SK-N-SH (cell line): ENCODE measurements around the gene ERI3. TPM values are rescaled to one million over a fixed set of nuclear protein-coding genes. Genes with fewer than 3 reads are reported as not detected.

Experiments used
- CTCF ChIA-PET: fragments of 300-600, 350-600 bp; formaldehyde crosslinking; extraction: SDS; loops from one replicate; lab custom pipeline; 2021; lab: Yijun Ruan, JAX
- POLR2A ChIA-PET: fragments of 350-600 bp; sonication (Branson Sonifier 250); formaldehyde crosslinking; extraction: SDS; loops from one replicate; lab custom pipeline; 2020; ENCODE audit warnings: antibody characterized with exemption, inconsistent platforms; lab: Yijun Ruan, JAX
- DNase-seq: peaks from one replicate; pipeline ENCODE4 v3.0.0; 2012
- H2AFZ ChIP-seq: fragments of 200-600 bp; sonication (generic); 2 replicates; pipeline ENCODE4 v1.8.1; 2016; ENCODE audit warnings: antibody characterized with exemption, mild to moderate bottlenecking, low read depth
- H3F3A ChIP-seq: fragments of 200-600 bp; sonication (generic); replicated peaks from 2 replicates; pipeline ENCODE3; 2016; ENCODE audit warnings: antibody characterized with exemption, mild to moderate bottlenecking; ENCODE audit not compliant: insufficient read depth
- H3K27ac ChIP-seq, 2 experiments: fragments of 200-500 bp in 1 of 2; fragments of 200-600 bp in 1 of 2; sonication (Bioruptor generic) in 1 of 2; sonication (generic), shearing (Covaris generic) in 1 of 2; 2 replicates each; pipeline versions ENCODE4 v1.5.1 to v1.6.1; 2014 to 2016; ENCODE audit warnings: low read depth in 2 of 2, inconsistent platforms in 1 of 2, low read length in 1 of 2, mild to moderate bottlenecking in 1 of 2, mixed read lengths in 1 of 2
- H3K27me3 ChIP-seq: fragments of 200-600 bp; sonication (generic), shearing (Covaris generic); 2 replicates; pipeline ENCODE4 v1.6.1; 2016; ENCODE audit warnings: mixed run types; ENCODE audit not compliant: insufficient read depth
- H3K36me3 ChIP-seq, 2 experiments: fragments of 200-500 bp in 1 of 2; fragments of 200-600 bp in 1 of 2; sonication (Bioruptor generic) in 1 of 2; sonication (generic) in 1 of 2; replicated peaks in 1 of 2; 2 replicates each; pipeline versions ENCODE3 to v1.5.1; 2014 to 2016; ENCODE audit warnings: low read length in 1 of 2, mild to moderate bottlenecking in 1 of 2; ENCODE audit not compliant: insufficient read depth in 2 of 2, control insufficient read depth in 1 of 2
- H3K4me1 ChIP-seq, 2 experiments: fragments of 200-500 bp in 1 of 2; fragments of 200-600 bp in 1 of 2; sonication (Bioruptor generic) in 1 of 2; sonication (generic), shearing (Covaris generic) in 1 of 2; 2 replicates each; pipeline versions ENCODE4 v1.5.1 to v1.6.1; 2014 to 2016; ENCODE audit warnings: low read depth in 1 of 2, low read length in 1 of 2, mixed run types in 1 of 2; ENCODE audit not compliant: insufficient read depth in 2 of 2, control insufficient read depth in 1 of 2
- H3K4me2 ChIP-seq: fragments of 200-600 bp; sonication (generic), shearing (Covaris generic); 2 replicates; pipeline ENCODE4 v1.6.1; 2017; ENCODE audit warnings: mixed run types
- H3K4me3 ChIP-seq, 2 experiments: fragments of 200-500 bp in 1 of 2; fragments of 200-600 bp in 1 of 2; sonication (Bioruptor generic) in 1 of 2; sonication (generic), shearing (Covaris generic) in 1 of 2; 2 replicates each; pipeline versions ENCODE4 v1.5.1 to v1.8.1; 2014 to 2016; ENCODE audit warnings: low read depth in 2 of 2, inconsistent platforms in 1 of 2, low read length in 1 of 2, mild to moderate bottlenecking in 1 of 2, mixed read lengths in 1 of 2, moderate library complexity in 1 of 2
- H3K79me2 ChIP-seq: fragments of 200-600 bp; sonication (generic); 2 replicates; pipeline ENCODE4 v1.8.1; 2017; ENCODE audit warnings: mild to moderate bottlenecking; ENCODE audit not compliant: insufficient read depth
- H3K9ac ChIP-seq: fragments of 200-600 bp; sonication (generic); 2 replicates; pipeline ENCODE4 v1.6.1; 2017; ENCODE audit warnings: mixed run types
- H3K9me2 ChIP-seq: fragments of 200-600 bp; sonication (generic); 2 replicates; pipeline ENCODE4 v1.6.1; 2017; ENCODE audit warnings: mixed run types
- H3K9me3 ChIP-seq: fragments of 200-600 bp; sonication (generic); 2 replicates; pipeline ENCODE4 v1.6.1; 2017; ENCODE audit warnings: mixed run types, mild to moderate bottlenecking, moderate library complexity
- H4K20me1 ChIP-seq: fragments of 200-600 bp; sonication (generic); 2 replicates; pipeline ENCODE4 v1.6.1; 2017; ENCODE audit warnings: mild to moderate bottlenecking, mixed run types; ENCODE audit not compliant: insufficient read depth
- CHD2 ChIP-seq: fragments of 150-350 bp; IDR thresholded peaks from 2 replicates; pipeline ENCODE4 v1.6.1; 2018; ENCODE audit warnings: low read length; ENCODE audit not compliant: partially characterized antibody
- EP300 ChIP-seq, 2 experiments: IDR thresholded peaks; 2 replicates each; pipeline versions ENCODE4 v1.4.0 to v1.6.1; 2012; ENCODE audit warnings: borderline replicate concordance in 1 of 2, low read depth in 1 of 2, low read length in 1 of 2
- FOXJ3 ChIP-seq: sonication (generic); formaldehyde crosslinking; IDR thresholded peaks from 2 replicates; pipeline ENCODE4 v1.5.1; 2020; ENCODE audit warnings: mild to moderate bottlenecking, missing genetic modification reagents
- JUND ChIP-seq: IDR thresholded peaks from 2 replicates; pipeline ENCODE4 v1.4.0; 2012
- NRF1 ChIP-seq: IDR thresholded peaks from 2 replicates; pipeline ENCODE4 v1.6.1; 2012; ENCODE audit warnings: low read depth, mild to moderate bottlenecking, low read length
- RAD21 ChIP-seq: IDR thresholded peaks from 2 replicates; pipeline ENCODE4 v1.6.1; 2012; ENCODE audit warnings: mild to moderate bottlenecking, low read length
- RFX5 ChIP-seq: IDR thresholded peaks from 2 replicates; pipeline ENCODE4 v1.6.1; 2012; ENCODE audit warnings: mild to moderate bottlenecking, improper control_type of control experiment, low read length
- RXRA ChIP-seq: IDR thresholded peaks from 2 replicates; pipeline ENCODE4 v1.4.0; 2012; ENCODE audit warnings: low read depth, mild to moderate bottlenecking, borderline replicate concordance
- SMC3 ChIP-seq: IDR thresholded peaks from 2 replicates; pipeline ENCODE4 v1.6.1; 2012; ENCODE audit warnings: low read depth, low read length, improper control_type of control experiment
- TCF12 ChIP-seq: IDR thresholded peaks from 2 replicates; pipeline ENCODE4 v1.4.0; 2012
- YY1 ChIP-seq: IDR thresholded peaks from 2 replicates; pipeline ENCODE4 v1.4.0; 2012; ENCODE audit warnings: low read depth, mild to moderate bottlenecking
- WGBS: methylation state at CpG from one replicate; pipeline ENCODE4 v1.1.6; 2017; ENCODE audit warnings: low lambda C conversion rate; 5-methylcytosine and 5-hydroxymethylcytosine counted together
- polyA plus RNA-seq, 3 experiments: library from polyadenylated mRNA; depleted of rRNA; stranded (reverse); fragments of >200 nt; gene quantifications; 2 replicates each; pipeline ENCODE4 v1.2.3, GENCODE V29; 2012
- TF ChIP-seq, protein P1 (sequence below): fragments of 200-600 bp; sonication (generic); IDR thresholded peaks from 2 replicates; pipeline ENCODE4 v1.6.1; 2017; ENCODE audit warnings: antibody characterized with exemption, mild to moderate bottlenecking, moderate library complexity
- TF ChIP-seq, protein P2 (sequence below): fragments of 150-350 bp; IDR thresholded peaks from 2 replicates; pipeline ENCODE4 v1.6.1; 2016; ENCODE audit warnings: mild to moderate bottlenecking, low read depth, low read length
- TF ChIP-seq, protein P3 (sequence below): fragments of 150-350 bp; IDR thresholded peaks from 2 replicates; pipeline ENCODE4 v1.6.1; 2017; ENCODE audit warnings: antibody characterized with exemption, low read length, low read depth, borderline replicate concordance

ERI3 gene
- polyA plus RNA-seq, 1 of the 3 experiments (the other 2 are of a cell fraction): 60.7 TPM

DNA sequence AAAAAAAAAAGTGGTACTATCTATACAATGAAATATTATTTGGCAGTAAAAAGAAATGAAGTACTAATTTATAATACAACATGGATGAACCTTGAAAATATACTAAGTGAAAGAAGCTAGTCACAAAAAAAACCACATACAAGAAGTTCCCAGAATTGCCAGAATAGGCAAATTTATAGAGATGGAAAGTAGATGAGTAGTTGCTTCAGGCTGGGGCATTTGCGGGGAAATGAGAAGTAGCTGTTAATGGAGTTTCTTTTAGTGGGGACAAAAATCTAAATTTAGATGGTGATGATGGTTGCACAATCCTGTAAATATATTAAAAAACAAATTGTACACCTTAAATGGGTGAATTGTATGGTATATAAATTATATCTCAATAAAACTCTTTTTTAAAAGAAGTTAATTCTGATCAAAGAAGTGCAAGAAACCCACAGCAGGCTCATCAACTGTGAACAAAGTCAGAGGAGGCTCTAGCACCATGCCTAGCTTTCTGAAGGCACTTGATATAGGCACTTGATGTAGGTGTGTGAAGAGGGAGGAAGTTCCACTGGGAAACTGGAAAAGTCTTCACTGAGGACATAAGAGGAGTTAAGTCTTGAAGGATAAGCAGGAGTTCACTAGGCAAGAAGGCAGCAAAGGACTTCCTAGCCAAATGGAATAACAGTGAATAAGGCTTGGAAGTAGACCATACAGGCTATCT lies 89.2 kb downstream of the ERI3 start:
- WGBS: 100% methylated on average over 1 of the region's 1 CpG

DNA sequence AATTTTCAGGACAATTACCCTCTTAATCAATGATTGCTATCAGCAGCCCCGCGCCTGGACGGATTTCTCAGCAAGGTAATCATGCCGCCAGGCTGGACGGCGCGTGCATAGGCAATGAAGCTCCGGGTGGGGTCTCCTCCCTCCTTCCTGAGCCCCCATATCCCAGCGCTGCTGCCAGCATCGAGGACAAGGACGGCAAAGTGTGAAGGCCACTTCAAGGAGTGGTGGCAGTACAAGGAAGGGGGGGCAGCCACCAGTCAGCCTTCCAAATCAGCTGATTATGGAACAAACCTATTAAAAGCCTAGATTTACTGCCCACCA lies 90.6 kb downstream of the ERI3 start:
- no peaks in the 10 kb centered on the region for H3K27me3 ChIP-seq
- no peak overlapping the region for H3K9ac ChIP-seq
- H4K20me1 ChIP-seq: no peaks in the 10 kb centered on the region

More for the DNA sequence above, 89.2 kb downstream of the ERI3 start:
- H4K20me1 ChIP-seq: no peaks in the 10 kb centered on the region
- peaks cover 0 to 8% of the 10 kb centered on the region in 2 experiments for H3K36me3 ChIP-seq
- H3K9ac ChIP-seq: no peak overlapping the region
- no peaks in the 10 kb centered on the region; a peak in 1 of 4 replicates for H3K4me1 ChIP-seq
- ChIA-PET CTCF (interaction anchor here (0.8 to 1.1 kb wide), 3 partner anchors 28 to 48 kb away, joined by 3 read pairs; no protein-coding TSS in a partner anchor), POLR2A (no interaction called here)
- H3K27me3 ChIP-seq: no peaks in the 10 kb centered on the region
- no peak overlapping the region for H3K4me3 ChIP-seq
- H3K4me2 ChIP-seq: no peak overlapping the region
- no peaks in the 10 kb centered on the region for H3K79me2 ChIP-seq
- no peaks in the 10 kb centered on the region for H3F3A ChIP-seq
- no peaks in the 10 kb centered on the region for H3K9me3 ChIP-seq
- no peak for TF ChIP-seq SMC3
- TF ChIP-seq, protein P1, sequence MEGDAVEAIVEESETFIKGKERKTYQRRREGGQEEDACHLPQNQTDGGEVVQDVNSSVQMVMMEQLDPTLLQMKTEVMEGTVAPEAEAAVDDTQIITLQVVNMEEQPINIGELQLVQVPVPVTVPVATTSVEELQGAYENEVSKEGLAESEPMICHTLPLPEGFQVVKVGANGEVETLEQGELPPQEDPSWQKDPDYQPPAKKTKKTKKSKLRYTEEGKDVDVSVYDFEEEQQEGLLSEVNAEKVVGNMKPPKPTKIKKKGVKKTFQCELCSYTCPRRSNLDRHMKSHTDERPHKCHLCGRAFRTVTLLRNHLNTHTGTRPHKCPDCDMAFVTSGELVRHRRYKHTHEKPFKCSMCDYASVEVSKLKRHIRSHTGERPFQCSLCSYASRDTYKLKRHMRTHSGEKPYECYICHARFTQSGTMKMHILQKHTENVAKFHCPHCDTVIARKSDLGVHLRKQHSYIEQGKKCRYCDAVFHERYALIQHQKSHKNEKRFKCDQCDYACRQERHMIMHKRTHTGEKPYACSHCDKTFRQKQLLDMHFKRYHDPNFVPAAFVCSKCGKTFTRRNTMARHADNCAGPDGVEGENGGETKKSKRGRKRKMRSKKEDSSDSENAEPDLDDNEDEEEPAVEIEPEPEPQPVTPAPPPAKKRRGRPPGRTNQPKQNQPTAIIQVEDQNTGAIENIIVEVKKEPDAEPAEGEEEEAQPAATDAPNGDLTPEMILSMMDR: no peak
- TF ChIP-seq FOXJ3: no peak
- TF ChIP-seq, protein P2, sequence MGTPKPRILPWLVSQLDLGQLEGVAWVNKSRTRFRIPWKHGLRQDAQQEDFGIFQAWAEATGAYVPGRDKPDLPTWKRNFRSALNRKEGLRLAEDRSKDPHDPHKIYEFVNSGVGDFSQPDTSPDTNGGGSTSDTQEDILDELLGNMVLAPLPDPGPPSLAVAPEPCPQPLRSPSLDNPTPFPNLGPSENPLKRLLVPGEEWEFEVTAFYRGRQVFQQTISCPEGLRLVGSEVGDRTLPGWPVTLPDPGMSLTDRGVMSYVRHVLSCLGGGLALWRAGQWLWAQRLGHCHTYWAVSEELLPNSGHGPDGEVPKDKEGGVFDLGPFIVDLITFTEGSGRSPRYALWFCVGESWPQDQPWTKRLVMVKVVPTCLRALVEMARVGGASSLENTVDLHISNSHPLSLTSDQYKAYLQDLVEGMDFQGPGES: no peak
- TF ChIP-seq RXRA: no peak
- TF ChIP-seq NRF1: no peak
- no peak for TF ChIP-seq CHD2
- no peak for TF ChIP-seq RFX5
- TF ChIP-seq, protein P3, sequence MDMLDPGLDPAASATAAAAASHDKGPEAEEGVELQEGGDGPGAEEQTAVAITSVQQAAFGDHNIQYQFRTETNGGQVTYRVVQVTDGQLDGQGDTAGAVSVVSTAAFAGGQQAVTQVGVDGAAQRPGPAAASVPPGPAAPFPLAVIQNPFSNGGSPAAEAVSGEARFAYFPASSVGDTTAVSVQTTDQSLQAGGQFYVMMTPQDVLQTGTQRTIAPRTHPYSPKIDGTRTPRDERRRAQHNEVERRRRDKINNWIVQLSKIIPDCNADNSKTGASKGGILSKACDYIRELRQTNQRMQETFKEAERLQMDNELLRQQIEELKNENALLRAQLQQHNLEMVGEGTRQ: no peak
- TF ChIP-seq RAD21: no peak
- TF ChIP-seq YY1: no peak
- TF ChIP-seq TCF12: no peak
- no peak for TF ChIP-seq JUND
- DNase-seq: no peak
- no peaks in the 10 kb centered on the region for H3K9me2 ChIP-seq
- H3K27ac ChIP-seq: no peak overlapping the region
- no peak overlapping the region for H2AFZ ChIP-seq

More for the DNA sequence above, 90.6 kb downstream of the ERI3 start:
- Histone ChIP-seq H3K4me2 (no peak overlapping the region), H3K36me3 (peaks cover 0 to 8% of the 10 kb centered on the region in 2 experiments), H2AFZ (no peak overlapping the region), H3K4me3 (no peak overlapping the region), H3K9me2 (no peaks in the 10 kb centered on the region), H3F3A (no peaks in the 10 kb centered on the region), H3K4me1 (no peaks in the 10 kb centered on the region; a peak in 1 of 4 replicates), H3K9me3 (no peaks in the 10 kb centered on the region), H3K79me2 (no peaks in the 10 kb centered on the region), H3K27ac (no peak overlapping the region)
- ChIA-PET CTCF (interaction anchor here (0.8 to 3.8 kb wide), 6 partner anchors 11 to 335 kb away, joined by 3 to 15 read pairs (median 3); no protein-coding TSS in a partner anchor), POLR2A (no interaction called here)
- DNase-seq: no peak
- no peak for TF ChIP-seq EP300 (IDR thresholded peaks at IDR 0.05; ENCODE audit: borderline replicate concordance in 1 of 2, low read depth in 1 of 2, low read length in 1 of 2)
- 100% methylated on average over 10 of the region's 11 CpGs for WGBS
